Sigmoid colon (tissue), 7 donors: ENCODE measurements around the gene PPP1R37. TPM values are rescaled to one million over a fixed set of nuclear protein-coding genes. Genes with fewer than 3 reads are reported as not detected.

ENCODE experiments used
- DNase-seq: peaks from one replicate; pipeline ENCODE4 v3.0.0-alpha.2; 2019
- H3K27ac ChIP-seq, 4 donors: fragments of 200-600 bp; sonication (generic); one replicate each; pipeline ENCODE4 v1.5.1; 2016 to 2019; ENCODE audit warnings: mild to moderate bottlenecking in 1 of 4
- H3K27me3 ChIP-seq, 3 donors: fragments of 200-600 bp; sonication (generic); one replicate each; pipeline ENCODE4 v1.5.1; 2019; ENCODE audit warnings: mild to moderate bottlenecking in 1 of 3
- H3K36me3 ChIP-seq, 4 donors: fragments of 200-600 bp; sonication (generic); one replicate each; pipeline ENCODE4 v1.5.1; 2016 to 2019
- H3K4me1 ChIP-seq, 4 donors: fragments of 200-600 bp; sonication (generic); one replicate each; pipeline ENCODE4 v1.5.1; 2017 to 2019
- H3K4me3 ChIP-seq, 4 donors: fragments of 200-600 bp; sonication (generic); one replicate each; pipeline ENCODE4 v1.5.1; 2017 to 2019; ENCODE audit warnings: mild to moderate bottlenecking in 2 of 4, moderate library complexity in 1 of 4
- H3K9me3 ChIP-seq, 4 donors: fragments of 200-600 bp in 3 of 4; sonication (generic) in 3 of 4; one replicate each; pipeline versions ENCODE4 v1.5.1 to v1.6.1; 2013 to 2019
- EP300 ChIP-seq, 4 donors: sonication (generic); formaldehyde crosslinking; IDR thresholded peaks; one replicate each; pipeline ENCODE4 v1.6.1; 2017; ENCODE audit warnings: antibody characterized with exemption in 4 of 4
- POLR2A ChIP-seq, 2 donors: fragments of 450-650 bp; IDR thresholded peaks; one replicate each; pipeline ENCODE4 v1.6.1; 2016; ENCODE audit warnings: antibody characterized with exemption in 2 of 2, mild to moderate bottlenecking in 2 of 2, moderate library complexity in 2 of 2
- POLR2AphosphoS5 ChIP-seq, 4 donors: sonication (generic); formaldehyde crosslinking; IDR thresholded peaks; one replicate each; pipeline ENCODE4 v1.6.1; 2017; ENCODE audit warnings: antibody characterized with exemption in 4 of 4
- WGBS, 2 donors: extraction: QIAGEN DNeasy Blood & Tissue Kit; methylation state at CpG; one replicate each; pipeline ENCODE4 v1.1.7; 2013; 5-methylcytosine and 5-hydroxymethylcytosine counted together
- intact Hi-C: fragments of 100-400 bp; cut with DNase I; formaldehyde crosslinking; loops from one replicate; pipeline ENCODE4 v1.15.1; 2023
- polyA plus RNA-seq, 3 donors: library from polyadenylated mRNA; stranded (reverse); fragments of 200-250 nt; gene quantifications; one replicate each; pipeline ENCODE4 v1.2.3, GENCODE V29; 2013
- total RNA-seq, 4 donors: library from RNA; depleted of rRNA; stranded (reverse); fragments of >200 nt; gene quantifications; one replicate each; pipeline ENCODE4 v1.1.0, GENCODE V29; 2016
- TF ChIP-seq, protein P1 (sequence below), 4 experiments: fragments of 450-650 bp in 3 of 4; fragments of 200-600 bp in 1 of 4; IDR thresholded peaks; one replicate each; pipeline ENCODE4 v1.5.1; 2016 to 2019; ENCODE audit warnings: antibody characterized with exemption in 4 of 4, mild to moderate bottlenecking in 3 of 4, moderate library complexity in 2 of 4
- donor health status: healthy with polysubstance abuse.
- donor health status: Bipolar disorder and iron deficiency.
- donor health status: healthy.

The PPP1R37 gene
- total and polyA plus RNA-seq, 7 donors: 17.8 to 32.5 (median 21.6) TPM

DNA sequence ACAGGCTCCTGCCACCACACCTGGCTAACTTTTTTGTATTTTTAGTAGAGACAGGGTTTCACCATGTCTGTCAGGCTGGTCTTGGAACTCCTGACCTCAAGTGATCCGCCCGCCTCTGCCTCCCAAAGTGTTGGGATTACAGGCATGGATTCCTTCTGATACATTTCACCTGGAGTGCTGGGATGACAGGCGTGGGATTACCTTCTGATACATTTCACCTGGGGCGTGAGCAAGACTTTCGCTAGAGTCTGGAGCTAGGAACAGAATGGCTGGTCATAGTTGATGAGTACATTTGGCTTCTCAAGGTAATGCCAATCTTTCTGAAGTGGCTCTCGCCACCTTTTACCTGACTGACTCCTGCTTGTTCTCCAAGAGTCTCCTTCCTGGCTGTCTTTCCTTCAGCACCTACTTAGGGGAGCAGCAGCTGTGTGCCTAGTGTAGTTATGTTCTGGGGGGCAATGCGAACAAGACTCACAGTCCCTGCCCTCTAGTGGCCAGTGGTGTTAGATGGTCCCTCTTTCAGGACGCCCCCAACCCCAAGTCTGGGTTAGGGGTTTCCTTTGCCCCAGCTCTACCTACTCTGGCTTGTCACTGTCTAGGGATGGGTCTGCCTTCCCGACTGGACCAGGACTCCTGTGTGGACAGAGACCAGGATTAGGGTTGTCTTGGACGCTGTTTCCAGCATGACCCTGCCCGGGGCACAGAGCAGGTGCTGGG lies 19.3 kb downstream of the PPP1R37 start:
- no peak overlapping the region for H3K4me3 ChIP-seq
- no peak overlapping the region for H3K27ac ChIP-seq
- TF ChIP-seq, protein P1, sequence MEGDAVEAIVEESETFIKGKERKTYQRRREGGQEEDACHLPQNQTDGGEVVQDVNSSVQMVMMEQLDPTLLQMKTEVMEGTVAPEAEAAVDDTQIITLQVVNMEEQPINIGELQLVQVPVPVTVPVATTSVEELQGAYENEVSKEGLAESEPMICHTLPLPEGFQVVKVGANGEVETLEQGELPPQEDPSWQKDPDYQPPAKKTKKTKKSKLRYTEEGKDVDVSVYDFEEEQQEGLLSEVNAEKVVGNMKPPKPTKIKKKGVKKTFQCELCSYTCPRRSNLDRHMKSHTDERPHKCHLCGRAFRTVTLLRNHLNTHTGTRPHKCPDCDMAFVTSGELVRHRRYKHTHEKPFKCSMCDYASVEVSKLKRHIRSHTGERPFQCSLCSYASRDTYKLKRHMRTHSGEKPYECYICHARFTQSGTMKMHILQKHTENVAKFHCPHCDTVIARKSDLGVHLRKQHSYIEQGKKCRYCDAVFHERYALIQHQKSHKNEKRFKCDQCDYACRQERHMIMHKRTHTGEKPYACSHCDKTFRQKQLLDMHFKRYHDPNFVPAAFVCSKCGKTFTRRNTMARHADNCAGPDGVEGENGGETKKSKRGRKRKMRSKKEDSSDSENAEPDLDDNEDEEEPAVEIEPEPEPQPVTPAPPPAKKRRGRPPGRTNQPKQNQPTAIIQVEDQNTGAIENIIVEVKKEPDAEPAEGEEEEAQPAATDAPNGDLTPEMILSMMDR (IDR thresholded peaks at IDR 0.05): no peak
- no peak for TF ChIP-seq POLR2AphosphoS5 (IDR thresholded peaks at IDR 0.05)
- TF ChIP-seq EP300 (IDR thresholded peaks at IDR 0.05): no peak
- no peak for TF ChIP-seq POLR2A (IDR thresholded peaks at IDR 0.05)
- H3K4me1 ChIP-seq: peaks cover 0 to 12% (median 8%) of the 10 kb centered on the region in 4 donors
- 62 to 87% methylated on average over 11 of the region's 11 CpGs for WGBS, 2 donors
- no peaks in the 10 kb centered on the region for H3K27me3 ChIP-seq
- no peaks in the 10 kb centered on the region for H3K9me3 ChIP-seq
- H3K36me3 ChIP-seq: no peaks in the 10 kb centered on the region
- DNase-seq: no peak
- intact Hi-C loops: no loop called here

DNA sequence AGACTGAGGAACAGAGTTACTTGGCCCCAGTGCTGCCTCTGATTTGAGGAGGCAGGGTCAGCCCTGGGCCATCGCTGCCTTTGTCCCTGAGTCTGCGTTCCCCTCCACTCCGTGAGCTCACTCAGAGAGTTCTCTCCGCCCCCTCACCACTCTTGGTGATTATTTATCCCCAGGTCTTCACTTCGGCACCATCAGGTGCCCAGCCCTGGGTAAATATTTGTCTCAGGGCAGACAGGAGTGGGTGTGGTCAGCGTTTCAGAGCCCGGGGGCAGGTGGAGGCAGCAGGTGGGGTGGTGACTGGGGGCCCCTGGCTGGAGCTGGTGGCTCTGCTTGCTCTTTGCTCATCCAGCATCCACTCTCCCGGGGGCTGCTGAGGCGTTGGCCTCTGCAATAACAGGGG lies 20.6 kb downstream of the PPP1R37 start:
- H3K4me3 ChIP-seq: no peak overlapping the region

DNA sequence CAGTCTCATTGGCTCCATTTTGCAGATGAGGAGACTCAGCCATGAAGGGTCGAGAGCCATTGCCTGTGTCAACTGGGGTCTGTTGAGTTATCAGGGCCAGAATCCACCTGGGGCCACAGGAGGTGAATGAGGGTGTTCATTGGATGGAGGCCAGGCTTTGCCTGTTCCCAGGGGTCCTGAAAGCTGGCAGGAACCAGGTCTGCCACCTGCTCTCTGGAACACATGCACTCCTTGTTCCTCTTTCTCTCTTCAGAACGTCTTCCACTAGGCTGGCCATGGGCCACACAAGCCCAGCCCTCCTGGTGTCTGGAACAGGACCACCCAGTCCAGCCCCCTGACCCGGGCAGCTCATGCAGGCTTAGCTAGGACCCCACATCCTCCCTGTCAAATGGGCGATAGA lies 21.1 kb downstream of the PPP1R37 start:
- Histone ChIP-seq H3K9me3 (no peaks in the 10 kb centered on the region), H3K4me3 (no peak overlapping the region), H3K4me1 (peaks cover 0 to 24% (median 14%) of the 10 kb centered on the region in 4 donors), H3K36me3 (no peaks in the 10 kb centered on the region), H3K27me3 (no peaks in the 10 kb centered on the region), H3K27ac (no peak overlapping the region)
- intact Hi-C loops: no loop called here
- DNase-seq: no peak
- WGBS, 2 donors: 46 to 64% methylated on average over 4 of the region's 4 CpGs
- TF ChIP-seq POLR2A (IDR thresholded peaks at IDR 0.05) (no peak), POLR2AphosphoS5 (IDR thresholded peaks at IDR 0.05) (no peak), EP300 (IDR thresholded peaks at IDR 0.05) (no peak)
- TF ChIP-seq, protein P1 (IDR thresholded peaks at IDR 0.05): no peak

More for the DNA sequence above, 20.6 kb downstream of the PPP1R37 start:
- TF ChIP-seq POLR2A (IDR thresholded peaks at IDR 0.05) (no peak), POLR2AphosphoS5 (IDR thresholded peaks at IDR 0.05) (no peak)
- TF ChIP-seq, protein P1 (IDR thresholded peaks at IDR 0.05): no peak
- intact Hi-C loops: no loop called here
- 20 to 58% methylated on average over 9 of the region's 9 CpGs for WGBS, 2 donors
- Histone ChIP-seq H3K4me1 (peaks cover 0 to 24% (median 14%) of the 10 kb centered on the region in 4 donors), H3K27ac (no peak overlapping the region), H3K27me3 (no peaks in the 10 kb centered on the region), H3K9me3 (no peaks in the 10 kb centered on the region), H3K36me3 (no peaks in the 10 kb centered on the region)
- no peak for DNase-seq

DNA sequence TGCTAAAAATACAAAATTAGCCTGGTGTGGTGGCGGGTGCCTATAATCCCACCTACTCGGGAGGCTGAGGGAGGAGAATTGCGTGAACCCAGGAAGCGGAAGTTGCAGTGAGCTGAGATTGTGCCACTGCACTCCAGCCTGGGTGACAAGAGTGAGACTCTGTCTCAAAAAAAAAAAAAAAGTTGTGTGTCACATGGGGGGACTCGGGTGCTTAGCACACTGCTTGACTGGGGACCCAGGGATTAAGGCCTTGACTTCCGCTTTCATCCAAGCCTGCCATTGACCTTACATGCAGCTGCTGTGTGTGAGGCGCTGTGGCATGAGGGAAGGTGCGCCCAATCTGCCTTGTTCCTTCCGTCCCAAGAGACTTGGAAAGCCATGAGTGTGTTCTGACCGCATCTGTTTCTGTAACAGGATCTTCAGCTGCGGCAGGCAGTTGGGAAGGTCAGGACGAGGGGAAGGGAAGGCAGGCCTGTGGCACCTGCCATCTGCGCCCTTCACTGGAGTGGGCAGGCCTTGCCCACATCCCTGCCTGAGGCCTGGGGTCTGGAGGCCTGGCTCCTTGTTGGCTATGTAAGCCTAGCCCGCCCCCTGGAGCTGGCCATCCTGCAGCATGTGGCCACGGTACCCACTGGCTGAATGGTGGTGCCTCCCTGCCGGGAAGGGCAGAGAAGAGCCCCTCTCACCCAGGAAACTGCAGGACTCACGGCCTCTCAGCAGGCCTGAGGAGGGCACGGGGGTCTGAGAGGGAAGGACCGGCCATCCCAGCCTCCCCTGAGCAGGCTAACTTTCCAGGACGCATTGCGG lies 23.0 kb downstream of the PPP1R37 start:
- WGBS, 2 donors: 86 to 94% methylated on average over 21 of the region's 21 CpGs
- TF ChIP-seq EP300 (IDR thresholded peaks at IDR 0.05): no peak
- TF ChIP-seq POLR2AphosphoS5 (IDR thresholded peaks at IDR 0.05): no peak
- no peak for TF ChIP-seq POLR2A (IDR thresholded peaks at IDR 0.05)
- TF ChIP-seq, protein P1 (IDR thresholded peaks at IDR 0.05): no peak
- no peak overlapping the region for H3K27ac ChIP-seq
- DNase-seq: no peak
- H3K27me3 ChIP-seq: no peaks in the 10 kb centered on the region
- no peaks in the 10 kb centered on the region for H3K36me3 ChIP-seq
- H3K9me3 ChIP-seq: no peaks in the 10 kb centered on the region
- H3K4me1 ChIP-seq: peaks cover 0 to 24% (median 14%) of the 10 kb centered on the region in 4 donors
- H3K4me3 ChIP-seq: no peak overlapping the region
- intact Hi-C loops: no loop called here
